Cardiac muscle cell (in vitro differentiated cells and primary cell): ENCODE data around the gene YES1. TPM values are rescaled to one million over a fixed set of nuclear protein-coding genes. Genes with fewer than 3 reads are reported as not detected.
"Not testable (repeated sequence)": the region's sequence is repeated elsewhere in the genome, so short reads cannot be mapped to it uniquely, and the experiment has no call there.

Experiments
- DNase-seq, 2 donors: peaks; one replicate each; pipeline versions ENCODE4 v3.0.0 to v3.0.0-alpha.2; 2010 to 2017; ENCODE audit warnings: low read depth in 1 of 2, low spot score in 1 of 2
- H3K27ac ChIP-seq: fragments of 200-600 bp; sonication (generic); 2 replicates; pipeline ENCODE4 v1.5.1; 2016
- H3K27me3 ChIP-seq: fragments of 200-600 bp; sonication (generic); 2 replicates; pipeline ENCODE4 v1.6.0; 2016; ENCODE audit warnings: control low read depth
- H3K36me3 ChIP-seq: fragments of 200-600 bp; sonication (generic); 2 replicates; pipeline ENCODE4 v1.5.1; 2016; ENCODE audit warnings: control low read depth
- H3K4me1 ChIP-seq: fragments of 200-600 bp; sonication (generic); 2 replicates; pipeline ENCODE4 v1.8.1; 2017; ENCODE audit warnings: low read depth, mild to moderate bottlenecking, mixed run types
- H3K4me3 ChIP-seq: fragments of 200-600 bp; sonication (generic); 2 replicates; pipeline ENCODE4 v1.5.1; 2016; ENCODE audit warnings: mild to moderate bottlenecking
- H3K9me3 ChIP-seq: fragments of 200-600 bp; sonication (generic); 2 replicates; pipeline ENCODE4 v1.5.1; 2017; ENCODE audit warnings: low read depth, mild to moderate bottlenecking, control low read depth
- CTCF ChIP-seq: IDR thresholded peaks from 2 replicates; pipeline ENCODE4 v1.5.1; 2012; ENCODE audit warnings: low read depth, mild to moderate bottlenecking, low read length
- polyA plus RNA-seq: library from polyadenylated mRNA; unstranded; fragments of >200 nt; fragmentation: Nextera tagmentation; extraction: Ambion mirVana; gene quantifications from 2 replicates; pipeline ENCODE4 v1.2.1, GENCODE V29; 2016
- total RNA-seq: library from RNA; depleted of rRNA; stranded (reverse); fragments of >200 nt; gene quantifications from 2 replicates; pipeline ENCODE4 v1.2.3, GENCODE V29; 2016

YES1 gene
- total and polyA plus RNA-seq, 2 experiments from 2014 or later, result 18.5 to 96.0 TPM

GRCh38 chr18:799943-800342 is 12.1 kb downstream of the YES1 start:
- Histone ChIP-seq H3K27me3 (no peaks in the 10 kb centered on the region), H3K4me1 (no peaks in the 10 kb centered on the region), H3K4me3 (no peak overlapping the region), H3K27ac (no peak overlapping the region), H3K9me3 (no peaks in the 10 kb centered on the region), H3K36me3 (no peaks in the 10 kb centered on the region)
- TF ChIP-seq CTCF, result no peak
- no peak for DNase-seq

- H3K4me3 ChIP-seq, H3K4me1 ChIP-seq, H3K9me3 ChIP-seq, H3K27ac ChIP-seq, H3K27me3 ChIP-seq, DNase-seq, H3K36me3 ChIP-seq: not testable (repeated sequence)
Observed at GRCh38 chr18:795383-795782, 16.7 kb downstream of the YES1 start.

GRCh38 chr18:789397-789796 is 22.6 kb downstream of the YES1 start:
- no peak for TF ChIP-seq CTCF
- no peak for DNase-seq
- Histone ChIP-seq H3K9me3 (no peaks in the 10 kb centered on the region), H3K27me3 (no peaks in the 10 kb centered on the region), H3K36me3 (no peaks in the 10 kb centered on the region), H3K4me3 (no peak overlapping the region), H3K27ac (no peak overlapping the region), H3K4me1 (peaks cover 4% of the 10 kb centered on the region)

GRCh38 chr18:785242-785641 is 26.8 kb downstream of the YES1 start:
- no peak for DNase-seq
- Histone ChIP-seq H3K36me3 (no peaks in the 10 kb centered on the region), H3K4me1 (peaks cover 4% of the 10 kb centered on the region), H3K4me3 (no peak overlapping the region), H3K27ac (no peak overlapping the region), H3K27me3 (no peaks in the 10 kb centered on the region), H3K9me3 (no peaks in the 10 kb centered on the region)
- TF ChIP-seq CTCF, result no peak

GRCh38 chr18:784470-785172 is 27.4 kb downstream of the YES1 start:
- DNase-seq, result no peak
- Histone ChIP-seq H3K36me3 (no peaks in the 10 kb centered on the region), H3K27ac (no peak overlapping the region), H3K27me3 (no peaks in the 10 kb centered on the region), H3K4me1 (peaks cover 4% of the 10 kb centered on the region), H3K9me3 (no peaks in the 10 kb centered on the region), H3K4me3 (no peak overlapping the region)
- TF ChIP-seq CTCF, result no peak

- no peak for TF ChIP-seq CTCF
- H3K4me1 ChIP-seq, result peaks cover 11% of the 10 kb centered on the region
- no peaks in the 10 kb centered on the region for H3K9me3 ChIP-seq
- peak overlapping the region; percentile 6 for H3K27ac ChIP-seq
- no peak overlapping the region for H3K4me3 ChIP-seq
- no peaks in the 10 kb centered on the region for H3K36me3 ChIP-seq
- DNase-seq, result peak in 1 of 2 donors; percentile 37
- no peaks in the 10 kb centered on the region for H3K27me3 ChIP-seq
Observed at GRCh38 chr18:778194-778927, 33.7 kb downstream of the YES1 start.
